Liver (tissue), 9 donors: Measurements from ENCODE around the gene HDDC3. TPM values are rescaled to one million over a fixed set of nuclear protein-coding genes. Genes with fewer than 3 reads are reported as not detected.
"Not testable (repeated sequence)": the region's sequence is repeated elsewhere in the genome, so short reads cannot be mapped to it uniquely, and the experiment has no call there.

Experiments used
- DNase-seq: peaks from one replicate; pipeline ENCODE4 v3.0.0-alpha.2; 2017; ENCODE audit warnings: low spot score
- H3K27ac ChIP-seq, 2 donors: one replicate each; pipeline ENCODE4 v1.7.0; 2013; ENCODE audit warnings: inconsistent platforms in 2 of 2, low read length in 2 of 2, control low read depth in 1 of 2, low read depth in 1 of 2, mild to moderate bottlenecking in 1 of 2
- H3K27me3 ChIP-seq, 4 donors: one replicate each; pipeline versions ENCODE4 v1.6.1 to v1.7.0; 2013; ENCODE audit warnings: low read length in 3 of 4, inconsistent platforms in 1 of 4, mild to moderate bottlenecking in 1 of 4, moderate library complexity in 1 of 4; ENCODE audit not compliant: control insufficient read depth in 4 of 4, insufficient read depth in 4 of 4
- H3K36me3 ChIP-seq, 4 donors: one replicate each; pipeline versions ENCODE4 v1.6.1 to v1.7.0; 2013; ENCODE audit warnings: low read length in 3 of 4, mild to moderate bottlenecking in 3 of 4, low read depth in 1 of 4, moderate library complexity in 1 of 4; ENCODE audit not compliant: control insufficient read depth in 4 of 4, insufficient read depth in 3 of 4
- H3K4me1 ChIP-seq, 4 donors: one replicate each; pipeline versions ENCODE4 v1.6.1 to v1.7.0; 2013; ENCODE audit warnings: low read length in 3 of 4, mild to moderate bottlenecking in 3 of 4, moderate library complexity in 1 of 4; ENCODE audit not compliant: control insufficient read depth in 4 of 4, insufficient read depth in 4 of 4
- H3K4me3 ChIP-seq, 3 donors: one replicate each; pipeline versions ENCODE4 v1.6.1 to v1.7.0; 2013; ENCODE audit warnings: low read length in 3 of 3, control low read depth in 1 of 3, low read depth in 1 of 3, mild to moderate bottlenecking in 1 of 3
- H3K9ac ChIP-seq, 2 donors: one replicate each; pipeline ENCODE4 v1.7.0; 2013; ENCODE audit warnings: low read length in 2 of 2, mild to moderate bottlenecking in 2 of 2, moderate library complexity in 2 of 2, control low read depth in 1 of 2, low read depth in 1 of 2
- H3K9me3 ChIP-seq, 4 donors: one replicate each; pipeline versions ENCODE4 v1.6.1 to v1.7.0; 2013; ENCODE audit warnings: low read length in 3 of 4; ENCODE audit not compliant: control insufficient read depth in 4 of 4
- EGR1 ChIP-seq, 2 donors: IDR thresholded peaks; 2 replicates each; pipeline ENCODE4 v1.6.1; 2016 to 2018; ENCODE audit warnings: antibody characterized with exemption in 2 of 2, low read depth in 2 of 2
- FOXA1 ChIP-seq: IDR thresholded peaks from 2 replicates; pipeline ENCODE4 v1.6.1; 2016; ENCODE audit warnings: antibody characterized with exemption
- GABPA ChIP-seq, 2 donors: IDR thresholded peaks in 1 of 2; conservative IDR thresholded peaks in 1 of 2; 2 replicates each; pipeline ENCODE4 v1.6.1; 2016; ENCODE audit warnings: antibody characterized with exemption in 2 of 2, mild to moderate bottlenecking in 1 of 2, moderate library complexity in 1 of 2
- HNF4A ChIP-seq, 2 donors: conservative IDR thresholded peaks; 2 replicates each; pipeline ENCODE4 v1.6.1; 2016; ENCODE audit warnings: antibody characterized with exemption in 2 of 2, mild to moderate bottlenecking in 2 of 2
- HNF4G ChIP-seq: IDR thresholded peaks from 2 replicates; pipeline ENCODE4 v1.6.1; 2016; ENCODE audit warnings: antibody characterized with exemption
- NR2F2 ChIP-seq: IDR thresholded peaks from 2 replicates; pipeline ENCODE4 v1.6.1; 2016; ENCODE audit warnings: antibody characterized with exemption
- RAD21 ChIP-seq, 2 donors: IDR thresholded peaks; 2 replicates each; pipeline ENCODE4 v1.6.1; 2016; ENCODE audit warnings: antibody characterized with exemption in 2 of 2, mild to moderate bottlenecking in 2 of 2
- RXRA ChIP-seq, 2 donors: IDR thresholded peaks; 2 replicates each; pipeline ENCODE4 v1.6.1; 2017 to 2018; ENCODE audit warnings: antibody characterized with exemption in 2 of 2, mild to moderate bottlenecking in 1 of 2
- SP1 ChIP-seq: IDR thresholded peaks from 2 replicates; pipeline ENCODE4 v1.6.1; 2018; ENCODE audit warnings: antibody characterized with exemption, mild to moderate bottlenecking
- TAF1 ChIP-seq: conservative IDR thresholded peaks from 2 replicates; pipeline ENCODE4 v1.6.1; 2016; ENCODE audit warnings: antibody characterized with exemption, mild to moderate bottlenecking
- YY1 ChIP-seq: IDR thresholded peaks from 2 replicates; pipeline ENCODE4 v1.6.1; 2016; ENCODE audit warnings: antibody characterized with exemption, mild to moderate bottlenecking
- WGBS: extraction: QIAGEN DNeasy Blood & Tissue Kit; methylation state at CpG from one replicate; pipeline ENCODE4 v1.1.7; 2013; 5-methylcytosine and 5-hydroxymethylcytosine counted together
- polyA plus RNA-seq, 2 donors: library from polyadenylated mRNA; stranded (reverse) in 1 of 2; unstranded in 1 of 2; fragments of 200-250 nt in 1 of 2; fragments of >200 nt in 1 of 2; fragmentation: Nextera tagmentation in 1 of 2; extraction: Ambion mirVana in 1 of 2; gene quantifications; one replicate each; pipeline versions ENCODE4 v1.2.1 to v1.2.3, GENCODE V29; 2013 to 2015
- total RNA-seq, 2 donors: library from RNA; depleted of rRNA; stranded (reverse); fragments of >200 nt; gene quantifications; one replicate each; pipeline ENCODE4 v1.2.3, GENCODE V29; 2014
- TF ChIP-seq, protein P1 (sequence below): fragments of 150-350 bp; IDR thresholded peaks from 2 replicates; pipeline ENCODE4 v1.5.1; 2017; ENCODE audit warnings: improper control_type of control experiment, low read depth, low read length; ENCODE audit not compliant: missing input control
- TF ChIP-seq, protein P2 (sequence below): IDR thresholded peaks from 2 replicates; pipeline ENCODE4 v1.6.1; 2016; ENCODE audit warnings: antibody characterized with exemption
- TF ChIP-seq, protein P3 (sequence below): IDR thresholded peaks from 2 replicates; pipeline ENCODE4 v1.6.1; 2016; ENCODE audit warnings: antibody characterized with exemption
- TF ChIP-seq, protein P4 (sequence below): IDR thresholded peaks from 2 replicates; pipeline ENCODE4 v1.6.1; 2016; ENCODE audit warnings: antibody characterized with exemption, mild to moderate bottlenecking
- TF ChIP-seq, protein P5 (sequence below): IDR thresholded peaks from 2 replicates; pipeline ENCODE4 v1.6.1; 2016; ENCODE audit warnings: antibody characterized with exemption
- donor health status: healthy.
- donor health status: healthy.
- donor health status: healthy.
- donor health status: healthy.
- donor health status: healthy.

HDDC3 gene
- total and polyA plus RNA-seq, 4 donors = 12.5 to 15.4 (median 14.1) TPM

DNA sequence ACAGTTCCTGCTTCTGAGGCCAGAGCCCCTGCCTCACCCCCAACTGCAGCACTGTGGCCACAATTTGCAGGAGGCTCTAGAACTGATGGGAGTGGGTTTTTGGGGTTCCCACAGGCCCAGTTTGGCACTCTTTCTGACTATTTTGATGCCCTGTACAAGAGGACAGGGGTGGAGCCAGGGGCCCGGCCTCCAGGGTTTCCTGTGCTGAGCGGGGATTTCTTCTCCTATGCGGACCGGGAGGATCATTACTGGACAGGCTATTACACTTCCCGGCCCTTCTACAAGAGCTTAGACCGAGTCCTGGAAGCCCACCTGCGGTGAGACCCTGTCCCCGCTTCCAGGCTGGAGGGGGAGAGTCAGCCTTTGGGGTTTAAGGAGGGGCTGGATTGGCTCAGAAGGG lies 22.4 kb downstream of the HDDC3 start:
- TF ChIP-seq, protein P1, sequence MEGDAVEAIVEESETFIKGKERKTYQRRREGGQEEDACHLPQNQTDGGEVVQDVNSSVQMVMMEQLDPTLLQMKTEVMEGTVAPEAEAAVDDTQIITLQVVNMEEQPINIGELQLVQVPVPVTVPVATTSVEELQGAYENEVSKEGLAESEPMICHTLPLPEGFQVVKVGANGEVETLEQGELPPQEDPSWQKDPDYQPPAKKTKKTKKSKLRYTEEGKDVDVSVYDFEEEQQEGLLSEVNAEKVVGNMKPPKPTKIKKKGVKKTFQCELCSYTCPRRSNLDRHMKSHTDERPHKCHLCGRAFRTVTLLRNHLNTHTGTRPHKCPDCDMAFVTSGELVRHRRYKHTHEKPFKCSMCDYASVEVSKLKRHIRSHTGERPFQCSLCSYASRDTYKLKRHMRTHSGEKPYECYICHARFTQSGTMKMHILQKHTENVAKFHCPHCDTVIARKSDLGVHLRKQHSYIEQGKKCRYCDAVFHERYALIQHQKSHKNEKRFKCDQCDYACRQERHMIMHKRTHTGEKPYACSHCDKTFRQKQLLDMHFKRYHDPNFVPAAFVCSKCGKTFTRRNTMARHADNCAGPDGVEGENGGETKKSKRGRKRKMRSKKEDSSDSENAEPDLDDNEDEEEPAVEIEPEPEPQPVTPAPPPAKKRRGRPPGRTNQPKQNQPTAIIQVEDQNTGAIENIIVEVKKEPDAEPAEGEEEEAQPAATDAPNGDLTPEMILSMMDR = no peak
- TF ChIP-seq RAD21 (IDR thresholded peaks at IDR 0.05) (no peak), GABPA (IDR thresholded peaks at IDR 0.05 in 1 of 2, conservative IDR thresholded peaks at IDR 0.05 in 1 of 2) (no peak), FOXA1 (no peak), TAF1 (no peak), HNF4A (conservative IDR thresholded peaks at IDR 0.05) (no peak), NR2F2 (no peak)
- DNase-seq = no peak
- H3K27me3 ChIP-seq = no peaks in the 10 kb centered on the region
- H3K9me3 ChIP-seq = no peaks in the 10 kb centered on the region
- no peak overlapping the region for H3K9ac ChIP-seq
- H3K36me3 ChIP-seq = peaks cover 52 to 88% (median 76%) of the 10 kb centered on the region in 4 donors
- no peaks in the 10 kb centered on the region for H3K4me1 ChIP-seq
- H3K4me3 ChIP-seq = no peak overlapping the region
- H3K27ac ChIP-seq = no peak overlapping the region
- 95% methylated on average over 8 of the region's 8 CpGs for WGBS

DNA sequence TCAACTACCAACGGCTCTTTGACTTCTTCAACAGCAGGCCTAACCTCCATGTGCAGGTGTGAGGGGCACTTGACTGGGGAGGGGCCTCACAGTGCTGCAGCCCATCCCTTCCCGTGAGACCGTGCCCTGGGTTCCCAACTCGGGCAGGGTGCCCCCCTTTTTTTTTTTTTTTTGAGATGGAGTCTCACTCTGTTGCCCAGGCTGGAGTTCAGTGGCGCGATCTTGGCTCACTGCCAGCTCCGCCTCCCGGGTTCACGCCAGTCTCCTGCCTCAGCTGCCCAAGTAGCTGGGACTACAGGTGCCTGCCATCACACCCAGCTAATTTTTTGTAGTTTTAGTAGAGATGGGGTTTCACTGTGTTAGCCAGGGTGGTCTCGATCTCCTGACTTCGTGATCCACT lies 22.9 kb downstream of the HDDC3 start:
- not testable (repeated sequence) for H3K27me3 ChIP-seq, H3K4me1 ChIP-seq, H3K4me3 ChIP-seq, H3K9me3 ChIP-seq, H3K27ac ChIP-seq, DNase-seq, H3K9ac ChIP-seq
- WGBS = 83% methylated on average over 11 of the region's 11 CpGs
- H3K36me3 ChIP-seq = peaks cover 54 to 87% (median 77%) of the 10 kb centered on the region in 4 donors

DNA sequence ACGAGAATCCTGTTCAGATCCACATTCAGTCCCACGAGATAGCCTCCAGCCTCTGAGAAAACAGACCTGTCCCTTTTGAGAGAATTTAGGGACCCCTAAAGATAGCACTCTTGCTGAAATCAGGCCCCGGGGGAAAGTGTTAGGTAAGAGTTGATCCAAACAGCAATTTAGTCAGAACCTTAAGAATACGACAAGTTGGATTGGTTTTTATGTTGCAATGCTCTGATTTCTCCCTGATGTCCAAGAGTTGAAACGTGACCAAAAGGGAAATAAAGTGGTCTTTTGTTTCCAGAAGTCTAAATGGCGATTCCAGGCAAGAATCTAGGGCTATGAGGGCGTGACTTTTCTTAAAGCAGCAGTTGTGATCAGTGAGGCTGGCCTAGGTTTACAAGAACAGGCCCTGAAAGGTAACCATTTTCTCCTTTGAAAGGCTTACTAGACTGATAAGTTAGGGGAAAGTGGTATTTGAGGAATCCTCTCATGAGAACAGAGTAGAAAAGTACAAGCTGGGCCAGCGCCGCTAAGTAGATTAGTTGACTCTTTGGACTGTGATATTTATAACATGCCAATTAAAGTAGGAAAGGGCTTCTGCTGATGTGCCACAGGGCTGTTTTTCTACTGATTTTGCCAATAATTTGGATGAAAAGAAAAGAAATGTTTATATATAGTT lies 24.4 kb downstream of the HDDC3 start:
- no peak for DNase-seq
- no peak for TF ChIP-seq HNF4G
- TF ChIP-seq, protein P2, sequence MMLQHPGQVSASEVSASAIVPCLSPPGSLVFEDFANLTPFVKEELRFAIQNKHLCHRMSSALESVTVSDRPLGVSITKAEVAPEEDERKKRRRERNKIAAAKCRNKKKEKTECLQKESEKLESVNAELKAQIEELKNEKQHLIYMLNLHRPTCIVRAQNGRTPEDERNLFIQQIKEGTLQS = no peak
- TF ChIP-seq RXRA (IDR thresholded peaks at IDR 0.05) = no peak
- TF ChIP-seq FOXA1 = no peak
- TF ChIP-seq, protein P3, sequence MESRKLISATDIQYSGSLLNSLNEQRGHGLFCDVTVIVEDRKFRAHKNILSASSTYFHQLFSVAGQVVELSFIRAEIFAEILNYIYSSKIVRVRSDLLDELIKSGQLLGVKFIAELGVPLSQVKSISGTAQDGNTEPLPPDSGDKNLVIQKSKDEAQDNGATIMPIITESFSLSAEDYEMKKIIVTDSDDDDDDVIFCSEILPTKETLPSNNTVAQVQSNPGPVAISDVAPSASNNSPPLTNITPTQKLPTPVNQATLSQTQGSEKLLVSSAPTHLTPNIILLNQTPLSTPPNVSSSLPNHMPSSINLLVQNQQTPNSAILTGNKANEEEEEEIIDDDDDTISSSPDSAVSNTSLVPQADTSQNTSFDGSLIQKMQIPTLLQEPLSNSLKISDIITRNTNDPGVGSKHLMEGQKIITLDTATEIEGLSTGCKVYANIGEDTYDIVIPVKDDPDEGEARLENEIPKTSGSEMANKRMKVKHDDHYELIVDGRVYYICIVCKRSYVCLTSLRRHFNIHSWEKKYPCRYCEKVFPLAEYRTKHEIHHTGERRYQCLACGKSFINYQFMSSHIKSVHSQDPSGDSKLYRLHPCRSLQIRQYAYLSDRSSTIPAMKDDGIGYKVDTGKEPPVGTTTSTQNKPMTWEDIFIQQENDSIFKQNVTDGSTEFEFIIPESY = no peak
- TF ChIP-seq NR2F2 = no peak
- TF ChIP-seq EGR1 (IDR thresholded peaks at IDR 0.05; ENCODE audit: low read depth in 2 of 2) = no peak
- TF ChIP-seq GABPA (IDR thresholded peaks at IDR 0.05 in 1 of 2, conservative IDR thresholded peaks at IDR 0.05 in 1 of 2) = no peak
- TF ChIP-seq, protein P4, sequence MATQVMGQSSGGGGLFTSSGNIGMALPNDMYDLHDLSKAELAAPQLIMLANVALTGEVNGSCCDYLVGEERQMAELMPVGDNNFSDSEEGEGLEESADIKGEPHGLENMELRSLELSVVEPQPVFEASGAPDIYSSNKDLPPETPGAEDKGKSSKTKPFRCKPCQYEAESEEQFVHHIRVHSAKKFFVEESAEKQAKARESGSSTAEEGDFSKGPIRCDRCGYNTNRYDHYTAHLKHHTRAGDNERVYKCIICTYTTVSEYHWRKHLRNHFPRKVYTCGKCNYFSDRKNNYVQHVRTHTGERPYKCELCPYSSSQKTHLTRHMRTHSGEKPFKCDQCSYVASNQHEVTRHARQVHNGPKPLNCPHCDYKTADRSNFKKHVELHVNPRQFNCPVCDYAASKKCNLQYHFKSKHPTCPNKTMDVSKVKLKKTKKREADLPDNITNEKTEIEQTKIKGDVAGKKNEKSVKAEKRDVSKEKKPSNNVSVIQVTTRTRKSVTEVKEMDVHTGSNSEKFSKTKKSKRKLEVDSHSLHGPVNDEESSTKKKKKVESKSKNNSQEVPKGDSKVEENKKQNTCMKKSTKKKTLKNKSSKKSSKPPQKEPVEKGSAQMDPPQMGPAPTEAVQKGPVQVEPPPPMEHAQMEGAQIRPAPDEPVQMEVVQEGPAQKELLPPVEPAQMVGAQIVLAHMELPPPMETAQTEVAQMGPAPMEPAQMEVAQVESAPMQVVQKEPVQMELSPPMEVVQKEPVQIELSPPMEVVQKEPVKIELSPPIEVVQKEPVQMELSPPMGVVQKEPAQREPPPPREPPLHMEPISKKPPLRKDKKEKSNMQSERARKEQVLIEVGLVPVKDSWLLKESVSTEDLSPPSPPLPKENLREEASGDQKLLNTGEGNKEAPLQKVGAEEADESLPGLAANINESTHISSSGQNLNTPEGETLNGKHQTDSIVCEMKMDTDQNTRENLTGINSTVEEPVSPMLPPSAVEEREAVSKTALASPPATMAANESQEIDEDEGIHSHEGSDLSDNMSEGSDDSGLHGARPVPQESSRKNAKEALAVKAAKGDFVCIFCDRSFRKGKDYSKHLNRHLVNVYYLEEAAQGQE = no peak
- TF ChIP-seq SP1 = no peak
- no peak for TF ChIP-seq HNF4A (conservative IDR thresholded peaks at IDR 0.05)
- TF ChIP-seq YY1 = no peak
- TF ChIP-seq TAF1 = no peak
- TF ChIP-seq, protein P1 = no peak
- TF ChIP-seq, protein P5, sequence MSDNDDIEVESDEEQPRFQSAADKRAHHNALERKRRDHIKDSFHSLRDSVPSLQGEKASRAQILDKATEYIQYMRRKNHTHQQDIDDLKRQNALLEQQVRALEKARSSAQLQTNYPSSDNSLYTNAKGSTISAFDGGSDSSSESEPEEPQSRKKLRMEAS = no peak
- no peaks in the 10 kb centered on the region for H3K9me3 ChIP-seq
- no peak overlapping the region for H3K27ac ChIP-seq
- H3K9ac ChIP-seq = no peak overlapping the region
- no peak overlapping the region for H3K4me3 ChIP-seq
- WGBS = 93% methylated on average over 9 of the region's 9 CpGs
- peaks cover 48 to 74% (median 66%) of the 10 kb centered on the region in 4 donors for H3K36me3 ChIP-seq
- no peaks in the 10 kb centered on the region for H3K27me3 ChIP-seq
- peaks cover 0 to 11% (median 5%) of the 10 kb centered on the region in 4 donors for H3K4me1 ChIP-seq
